Eye (tissue), 1 donor: ENCODE measurements around the gene TMEM218.

Experiments
- DNase-seq: peaks from one replicate; pipeline ENCODE4 v3.0.0-alpha.2; 2015

TMEM218 gene

DNA sequence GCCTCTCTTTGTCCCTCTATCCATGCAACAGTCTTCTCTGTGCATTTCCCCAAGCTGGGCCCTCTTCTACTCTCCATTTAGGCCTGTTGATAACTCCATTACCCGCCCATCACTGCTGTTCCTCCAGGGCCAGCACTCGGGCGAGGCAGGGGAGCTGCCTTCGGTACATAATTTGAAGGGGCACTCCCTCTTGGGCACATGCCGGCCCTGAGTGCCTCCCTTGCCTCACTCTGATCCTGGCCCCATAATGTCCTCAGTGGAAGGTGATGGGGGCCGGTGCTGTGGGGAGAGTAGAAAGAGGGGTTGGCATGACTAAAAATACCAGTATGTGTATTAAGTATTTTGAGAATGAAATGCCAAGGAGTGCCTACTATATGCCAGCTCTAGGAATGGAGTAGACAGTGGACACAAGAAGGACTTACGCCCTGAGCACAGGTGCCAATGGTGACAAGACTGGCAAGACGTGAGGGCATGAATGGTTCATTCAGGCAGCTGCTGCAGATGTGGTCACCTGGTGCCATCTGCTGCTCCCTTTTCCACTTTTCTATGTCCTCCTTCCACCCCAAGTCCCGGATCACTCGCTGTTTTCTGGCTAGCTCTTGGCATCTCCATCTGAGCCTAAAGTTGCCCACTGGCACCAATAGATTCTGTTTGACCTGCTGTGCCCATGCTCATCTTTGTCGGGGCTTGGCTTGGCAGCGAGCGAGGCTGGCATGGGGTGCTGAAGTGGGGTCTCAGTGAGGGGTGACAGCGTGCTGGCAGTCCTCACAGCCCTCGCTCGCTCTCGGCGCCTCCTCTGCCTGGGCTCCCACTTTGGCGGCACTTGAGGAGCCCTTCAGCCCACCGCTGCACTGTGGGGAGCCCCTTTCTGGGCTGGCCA, 22.6 kb downstream of the TMEM218 start:
- DNase-seq = no peak

DNA sequence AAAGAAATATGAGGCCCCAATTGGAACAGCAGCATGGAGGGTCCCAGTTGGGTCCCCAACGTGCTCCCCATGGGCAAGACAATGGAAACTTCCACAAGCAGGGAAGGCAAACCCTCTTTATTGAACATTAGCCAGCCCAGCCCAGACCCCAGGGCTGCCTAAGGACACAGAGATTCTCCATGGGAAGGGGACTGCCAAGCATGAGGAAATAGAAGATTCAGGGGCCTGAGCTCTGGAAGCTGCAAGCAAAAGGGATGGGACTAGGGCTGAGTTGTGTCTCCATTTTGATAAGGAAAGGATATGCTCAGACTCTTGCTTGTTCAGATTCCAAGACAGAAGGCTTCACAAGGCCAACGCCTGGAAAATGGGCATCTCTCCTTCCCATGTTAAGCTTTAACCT, 23.3 kb downstream of the TMEM218 start:
- no peak for DNase-seq

DNA sequence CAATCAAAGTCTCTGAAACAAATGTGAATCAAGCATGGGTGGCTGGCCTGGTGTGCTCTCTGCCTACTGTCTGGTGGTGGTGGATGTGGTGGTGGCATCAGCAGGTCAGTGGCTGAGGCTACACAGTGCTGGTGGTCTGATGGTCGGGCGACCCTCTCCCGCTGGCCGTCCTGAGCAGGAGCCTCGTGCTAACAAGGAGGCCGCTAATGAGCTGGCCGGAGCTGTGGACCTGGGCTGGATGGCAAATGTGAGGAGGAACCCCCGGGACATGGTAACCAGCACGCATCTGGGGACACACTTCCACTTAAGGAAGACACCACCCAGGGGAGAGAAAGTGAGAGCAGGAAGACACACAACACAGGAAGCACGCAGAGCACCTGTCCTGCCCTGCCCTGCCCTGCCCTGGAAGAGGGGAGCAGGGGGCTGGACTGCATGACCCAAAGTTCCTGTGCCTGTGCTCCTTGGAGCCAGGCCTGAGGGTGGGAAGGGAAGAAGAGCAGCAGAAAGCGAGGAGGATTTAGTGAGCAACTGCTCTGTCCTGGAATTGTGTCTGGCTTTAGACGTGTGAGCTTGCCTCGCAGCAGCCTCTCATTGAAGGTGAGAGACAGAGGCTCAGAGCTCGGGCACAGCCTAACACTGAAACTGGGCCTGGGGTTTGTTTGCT, 24.7 kb downstream of the TMEM218 start:
- DNase-seq = no peak

DNA sequence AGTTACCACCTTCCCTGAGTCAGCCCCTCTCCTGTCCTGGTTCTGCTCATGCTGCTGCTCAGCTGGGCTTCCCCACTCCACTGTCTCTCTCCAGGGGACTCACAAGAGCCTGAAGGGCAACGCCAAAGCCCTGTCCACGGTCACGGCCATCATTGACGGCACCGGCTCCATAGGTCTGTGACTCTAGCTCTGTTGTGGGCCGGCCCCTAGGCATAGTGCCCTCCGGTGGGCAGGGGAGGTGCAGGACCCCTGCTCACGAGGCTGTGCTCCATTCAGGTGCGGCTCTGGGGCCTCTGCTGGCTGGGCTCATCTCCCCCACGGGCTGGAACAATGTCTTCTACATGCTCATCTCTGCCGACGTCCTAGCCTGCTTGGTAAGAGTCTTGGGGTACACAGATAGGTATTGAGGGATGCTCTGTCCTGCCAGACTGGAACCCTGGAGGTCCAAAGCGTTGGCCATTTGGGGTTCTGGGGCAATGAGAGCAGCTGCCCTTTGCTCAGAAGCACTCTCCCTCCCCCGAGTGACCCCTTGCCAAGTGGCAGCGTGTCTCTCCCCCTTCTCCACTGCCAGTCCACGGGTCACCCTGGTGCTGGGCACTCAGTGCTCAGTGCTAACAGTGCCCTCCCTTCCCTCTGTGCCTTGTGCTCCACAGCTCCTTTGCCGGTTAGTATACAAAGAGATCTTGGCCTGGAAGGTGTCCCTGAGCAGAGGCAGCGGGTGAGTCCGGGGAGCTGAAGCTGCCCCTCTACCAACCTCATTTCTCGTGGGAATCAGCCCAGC, 25.9 kb downstream of the TMEM218 start:
- DNase-seq = no peak

DNA sequence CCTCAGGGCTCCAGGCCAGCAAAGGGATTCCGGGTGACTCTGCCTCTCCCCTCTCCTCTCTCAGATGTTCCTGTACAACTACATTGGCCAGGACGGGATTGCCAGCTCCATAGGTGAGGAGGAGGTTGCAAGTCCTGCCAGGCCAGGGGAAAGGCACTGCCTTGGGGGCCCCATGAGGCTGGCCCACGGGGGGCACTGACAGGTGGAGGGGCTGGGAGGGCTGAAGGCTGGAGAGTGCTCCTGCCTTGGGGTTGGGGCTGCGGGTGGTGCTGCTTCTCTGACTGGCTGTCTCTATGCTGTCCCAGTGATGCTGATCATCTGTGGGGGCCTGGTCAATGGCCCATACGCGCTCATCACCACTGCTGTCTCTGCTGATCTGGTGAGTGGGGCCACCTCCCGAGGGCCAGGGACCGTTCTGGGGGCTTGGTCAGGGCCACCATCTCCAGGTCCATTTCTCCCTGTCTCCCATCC, 26.6 kb downstream of the TMEM218 start:
- DNase-seq = no peak

DNA sequence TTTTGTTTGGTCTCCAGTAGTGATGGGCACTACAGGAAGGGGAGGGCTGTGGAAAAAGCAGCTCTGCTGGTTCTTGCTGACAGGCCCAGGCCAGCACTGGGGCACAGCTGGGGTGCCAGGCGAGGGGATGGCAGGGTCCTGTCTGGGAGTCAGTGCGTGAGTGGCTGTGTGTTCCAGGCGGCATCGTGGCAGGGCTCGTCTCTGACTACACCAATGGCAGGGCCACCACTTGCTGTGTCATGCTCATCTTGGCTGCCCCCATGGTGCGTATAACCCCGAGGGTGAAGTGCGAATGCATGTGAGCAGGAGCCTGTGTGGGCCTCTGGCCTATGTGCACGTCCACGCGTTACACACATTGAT, 27.4 kb downstream of the TMEM218 start:
- no peak for DNase-seq

DNA sequence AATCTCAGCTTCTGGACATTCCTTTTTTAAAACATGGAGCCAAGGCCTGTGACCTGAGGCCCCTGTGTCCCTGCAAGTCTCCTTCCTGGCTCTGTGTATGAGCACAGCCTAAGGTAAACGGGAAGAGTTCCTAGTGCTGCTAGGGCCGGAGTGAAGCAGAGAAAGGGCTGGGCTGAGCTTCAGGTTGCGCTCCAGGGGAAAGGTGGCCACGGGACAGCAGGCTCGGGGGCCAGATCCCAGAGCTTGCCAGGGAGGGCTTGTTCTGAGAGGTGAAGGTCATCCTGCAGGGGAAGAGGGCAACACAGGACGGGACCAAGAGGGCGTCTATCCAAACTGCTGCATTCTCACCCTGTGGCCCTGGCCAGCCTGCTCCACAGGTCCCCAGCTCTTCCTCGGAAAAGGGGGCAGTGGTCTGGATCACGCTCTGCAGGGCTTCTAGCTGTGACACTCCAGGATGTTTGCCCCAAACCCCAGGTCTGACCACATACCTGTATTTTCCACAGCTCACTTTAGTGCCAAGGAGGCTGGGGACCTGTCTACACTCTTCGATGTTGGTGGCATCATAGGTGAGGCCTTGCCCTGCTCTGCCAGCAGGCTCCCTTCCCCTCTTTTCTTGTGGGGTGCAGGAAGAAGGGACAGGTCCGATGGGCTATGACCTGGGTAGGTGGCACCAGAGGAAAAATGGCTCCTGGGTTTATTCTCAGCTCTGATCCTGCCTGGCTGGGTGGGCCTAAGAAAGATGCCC, 27.9 kb downstream of the TMEM218 start:
- DNase-seq = no peak

DNA sequence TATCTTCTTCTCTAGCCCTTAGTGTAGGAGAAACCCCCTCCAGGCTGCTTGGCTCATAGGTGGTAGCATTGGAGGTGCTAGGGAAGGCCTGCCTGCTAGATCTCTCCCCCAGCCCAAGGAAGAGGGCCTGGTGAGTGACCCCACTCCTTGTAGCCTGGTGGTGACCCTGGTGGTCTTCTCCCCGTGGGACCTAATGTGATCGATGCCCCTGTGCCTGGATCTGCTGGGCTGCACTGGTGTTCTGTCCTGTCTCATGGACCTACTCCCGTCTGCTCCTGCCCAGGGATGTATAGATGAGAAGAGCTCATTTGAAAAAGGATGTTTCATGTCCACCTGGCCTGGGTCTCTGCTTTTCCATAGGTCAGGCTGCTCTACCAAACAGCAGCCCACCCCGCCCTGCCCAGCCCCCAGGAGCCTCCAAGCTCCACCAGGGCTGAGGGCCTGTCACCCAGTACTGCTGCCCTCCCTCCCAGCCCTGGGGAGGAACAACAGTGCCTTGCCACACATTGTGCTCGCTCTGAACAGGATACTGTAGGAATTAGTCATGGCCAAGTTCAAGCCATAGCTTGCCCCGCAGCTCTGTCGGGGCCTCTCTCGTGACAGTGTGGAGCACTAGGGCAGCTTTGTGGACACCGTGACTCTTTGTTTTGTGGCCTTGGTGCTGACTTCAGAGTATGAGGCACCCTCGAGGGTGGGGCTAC, 28.7 kb downstream of the TMEM218 start:
- no peak for DNase-seq

DNA sequence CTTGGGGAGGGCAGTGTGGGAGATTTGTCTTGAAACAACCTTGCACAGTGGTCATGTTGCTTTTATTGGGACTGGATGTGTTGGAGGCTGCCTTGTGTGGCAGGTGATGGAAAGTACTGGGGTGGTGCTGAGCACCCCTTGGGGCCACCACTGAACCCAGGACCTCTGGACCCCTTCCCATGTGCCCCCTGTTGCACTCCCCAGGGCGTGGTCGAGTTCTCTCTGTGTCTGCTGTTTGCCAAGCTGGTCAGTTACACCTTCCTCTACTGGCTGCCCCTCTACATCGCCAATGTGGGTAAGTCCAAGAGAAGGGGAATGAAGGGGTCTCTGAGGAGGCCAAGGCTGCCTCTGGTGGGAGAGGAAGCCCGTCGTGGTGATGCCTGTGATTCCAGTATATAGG, 29.4 kb downstream of the TMEM218 start:
- DNase-seq = no peak

DNA sequence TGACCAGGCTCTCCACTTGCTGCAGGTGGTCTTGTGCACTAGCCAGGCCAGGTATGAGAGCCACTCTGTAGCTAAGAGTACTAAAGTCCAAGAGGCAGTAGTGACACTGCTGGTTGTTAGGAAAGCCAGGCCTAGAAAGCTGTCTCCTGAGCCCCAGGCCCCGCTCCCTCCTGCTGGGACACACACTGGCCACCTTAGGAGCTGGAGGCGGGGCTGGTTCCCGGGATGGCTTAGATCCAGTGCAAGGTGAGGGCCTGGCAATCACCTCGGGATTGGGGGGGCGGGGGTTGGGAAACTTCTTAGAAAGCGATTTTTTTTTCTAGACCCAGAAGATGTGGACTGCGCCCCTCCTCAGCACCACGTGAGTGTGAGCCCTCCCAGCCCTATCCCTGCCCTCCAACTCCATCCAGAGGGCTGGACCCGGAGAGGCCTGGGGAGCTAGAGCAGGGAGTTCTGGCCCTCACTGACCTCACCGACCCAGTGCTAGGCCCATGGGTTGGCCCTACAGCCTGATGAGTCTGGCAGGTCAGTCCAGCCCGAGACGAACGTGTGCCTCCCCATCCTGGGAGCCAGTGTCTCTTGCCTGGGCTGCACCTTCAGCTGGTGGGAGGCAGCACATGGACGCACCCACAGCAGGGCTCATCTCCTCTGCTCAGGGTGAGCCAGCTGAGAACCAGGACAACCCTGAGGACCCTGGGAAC, 30.2 kb downstream of the TMEM218 start:
- DNase-seq = no peak

DNA sequence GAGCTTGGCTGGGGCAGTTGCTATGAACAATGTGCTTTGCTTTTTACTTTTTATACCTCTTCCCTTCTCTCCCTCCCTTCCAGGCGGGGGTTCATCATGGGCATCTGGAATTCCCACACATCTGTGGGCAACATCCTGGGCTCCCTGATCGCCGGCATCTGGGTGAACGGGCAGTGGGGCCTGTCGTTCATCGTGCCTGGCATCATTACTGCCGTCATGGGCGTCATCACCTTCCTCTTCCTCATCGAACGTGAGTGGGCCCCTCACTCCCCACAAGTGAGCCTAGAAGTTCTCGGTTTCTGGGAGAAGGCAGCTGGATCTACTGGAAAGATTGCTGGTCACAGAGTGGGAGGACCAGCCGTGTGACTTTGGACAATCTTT, 30.9 kb downstream of the TMEM218 start:
- no peak for DNase-seq

DNA sequence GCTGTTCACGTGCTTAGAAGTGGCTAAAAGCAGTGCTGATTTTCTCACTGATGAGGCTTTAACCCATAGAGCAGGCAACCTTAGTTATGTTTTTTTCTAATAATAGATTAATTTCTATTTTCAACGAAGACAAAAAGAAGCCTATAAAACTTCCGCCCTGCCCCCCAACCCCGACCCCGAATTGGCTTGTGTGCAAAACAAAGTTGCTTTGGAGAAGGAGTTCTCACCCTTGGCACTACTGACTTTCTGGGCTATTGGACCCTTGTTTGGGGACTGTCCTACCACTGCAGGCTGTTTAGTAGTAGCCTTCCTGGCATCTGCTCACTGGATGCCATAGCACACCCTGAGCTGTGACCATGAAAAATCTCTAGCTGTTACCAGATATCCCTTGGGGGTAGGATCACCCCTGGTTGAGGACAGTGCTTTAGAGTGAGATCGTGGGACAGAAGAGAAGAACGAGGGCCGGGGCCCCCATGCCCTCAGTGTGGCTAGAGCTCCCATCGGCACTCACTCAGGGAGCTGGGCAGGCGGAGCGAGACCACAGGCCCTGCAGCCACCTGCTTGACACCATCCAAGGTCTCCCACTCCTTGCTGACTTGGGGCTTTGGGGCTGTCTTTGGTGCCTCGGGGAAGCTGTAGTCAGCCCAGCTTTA, 31.4 kb downstream of the TMEM218 start:
- DNase-seq = no peak

DNA sequence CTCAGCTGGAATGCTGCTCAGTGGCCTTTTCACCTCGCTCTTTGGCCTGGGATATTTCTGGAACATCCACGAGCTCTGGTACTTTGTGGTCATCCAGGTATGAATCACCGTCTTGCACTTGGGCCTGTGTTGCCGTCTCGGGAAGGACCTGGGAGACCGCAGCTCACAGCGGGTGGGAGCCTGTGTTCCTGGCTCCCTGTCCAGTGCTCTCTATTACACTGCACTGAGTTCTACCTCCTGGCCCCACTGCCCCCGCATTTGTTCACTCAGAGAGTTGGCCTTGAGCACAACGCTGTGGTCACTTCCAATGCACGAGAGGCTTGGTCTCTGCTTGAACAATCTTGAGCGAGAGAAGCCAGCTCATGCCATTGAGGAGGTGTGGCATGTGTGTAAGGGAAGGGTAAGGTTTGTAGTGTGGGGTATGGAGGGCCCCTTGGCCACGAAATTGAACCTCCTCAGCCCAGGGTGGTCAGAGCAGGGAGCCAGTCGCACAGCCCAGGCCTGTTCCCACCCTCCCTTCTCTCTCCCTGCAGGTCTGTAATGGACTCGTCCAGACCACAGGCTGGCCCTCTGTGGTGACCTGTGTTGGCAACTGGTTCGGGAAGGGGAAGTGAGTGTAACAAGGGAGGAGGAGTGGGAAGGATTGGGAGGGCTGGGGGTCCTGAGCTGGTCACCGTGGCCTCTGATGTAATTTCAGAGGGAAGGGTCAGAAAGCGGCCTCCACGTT, 32.1 kb downstream of the TMEM218 start:
- no peak for DNase-seq

DNA sequence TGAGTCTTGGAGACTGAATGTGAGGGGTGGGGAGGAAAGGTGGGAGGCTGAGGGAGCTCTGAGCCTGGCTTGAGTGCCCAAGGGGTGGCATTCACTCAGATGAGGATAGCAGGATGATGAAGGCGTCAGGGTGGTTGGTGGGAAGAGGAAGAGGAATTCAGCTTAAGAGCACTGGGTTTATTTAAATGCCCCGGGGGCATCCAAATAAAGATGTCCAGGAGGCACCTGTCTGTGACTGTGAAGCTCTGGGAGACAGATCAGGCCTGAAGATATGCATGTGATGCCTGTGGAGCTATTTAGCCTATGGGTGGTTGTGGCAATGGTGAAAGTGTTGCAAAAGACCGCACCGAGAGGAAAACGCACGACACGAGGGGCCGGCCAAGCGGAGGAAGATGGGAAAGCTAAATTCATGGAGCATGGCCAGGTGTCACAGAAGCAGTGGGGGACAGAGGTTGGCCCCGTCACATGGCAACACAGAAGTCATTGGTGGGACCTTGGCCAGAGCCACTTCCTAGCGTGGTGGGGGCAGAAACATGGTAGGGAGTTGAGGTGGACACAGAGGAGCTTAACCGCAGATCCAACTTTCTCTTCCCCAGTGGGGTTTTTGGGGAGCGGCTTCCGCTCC, 32.8 kb downstream of the TMEM218 start:
- no peak for DNase-seq

DNA sequence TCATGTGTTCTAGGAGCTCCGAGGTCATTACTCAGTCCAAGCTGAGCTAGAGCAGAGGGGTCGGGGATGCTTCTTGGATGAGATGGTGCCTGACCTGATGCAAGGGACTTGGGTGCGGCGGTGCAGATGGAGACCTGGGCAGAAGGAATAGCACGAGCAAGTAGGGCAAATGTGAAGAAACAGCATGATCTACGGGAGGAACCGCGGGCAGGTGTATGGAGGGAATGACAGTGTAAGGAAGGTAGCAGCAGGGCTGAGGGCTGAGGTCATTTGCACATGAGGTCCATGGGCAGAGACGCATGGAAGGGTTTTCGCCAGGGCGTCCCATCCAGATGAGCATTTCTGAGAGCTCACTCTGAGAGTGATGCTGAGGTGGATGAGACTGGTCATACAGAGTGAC, 33.4 kb downstream of the TMEM218 start:
- DNase-seq = no peak

DNA sequence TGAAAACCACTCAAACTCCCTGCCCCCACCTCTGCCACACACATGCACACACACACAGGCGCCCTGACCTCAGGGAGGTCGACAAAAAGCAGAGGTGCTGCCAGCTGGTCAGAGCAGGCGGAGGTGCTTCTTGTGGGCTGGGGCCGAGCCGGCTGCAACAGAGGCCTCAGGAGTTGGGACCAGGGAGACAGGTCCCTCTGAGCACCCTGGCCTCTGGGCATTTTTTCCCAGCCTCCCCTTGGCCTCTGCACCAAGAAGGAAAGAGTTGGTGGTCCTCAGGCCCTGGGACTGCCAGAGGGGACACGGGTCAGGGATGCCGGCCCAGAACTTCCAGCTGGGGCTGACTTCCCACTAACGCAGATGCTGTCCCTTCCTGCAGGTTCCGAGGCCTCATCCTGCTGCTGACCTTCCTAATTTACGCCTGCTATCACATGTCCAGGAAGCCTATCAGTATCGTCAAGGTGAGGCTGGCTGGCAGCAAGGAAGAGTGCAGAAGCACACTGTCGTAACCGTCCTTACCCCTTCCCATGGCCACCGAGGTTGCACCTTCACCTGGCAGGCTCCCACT, 35.0 kb downstream of the TMEM218 start:
- no peak for DNase-seq

DNA sequence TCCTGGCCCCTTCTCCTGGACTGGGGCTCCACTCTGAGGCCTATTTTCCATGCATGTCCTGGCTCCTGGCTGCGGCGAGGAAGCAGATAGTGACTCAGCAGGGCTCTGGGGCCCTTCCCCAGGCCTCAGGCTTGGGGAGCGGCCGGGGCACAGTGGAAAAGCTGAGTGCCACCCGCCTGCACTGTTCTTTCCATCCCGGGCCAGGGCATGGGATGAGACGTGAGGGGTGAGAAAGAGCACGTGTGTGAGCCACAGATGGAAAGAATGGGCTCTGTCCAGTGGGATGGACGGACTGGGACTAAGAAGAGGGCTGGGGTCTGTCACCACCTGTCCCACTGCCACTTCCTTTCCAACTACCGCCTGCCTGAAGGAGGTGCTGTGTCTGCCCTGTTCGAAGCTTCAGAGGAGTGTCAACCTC, 35.5 kb downstream of the TMEM218 start:
- no peak for DNase-seq

DNA sequence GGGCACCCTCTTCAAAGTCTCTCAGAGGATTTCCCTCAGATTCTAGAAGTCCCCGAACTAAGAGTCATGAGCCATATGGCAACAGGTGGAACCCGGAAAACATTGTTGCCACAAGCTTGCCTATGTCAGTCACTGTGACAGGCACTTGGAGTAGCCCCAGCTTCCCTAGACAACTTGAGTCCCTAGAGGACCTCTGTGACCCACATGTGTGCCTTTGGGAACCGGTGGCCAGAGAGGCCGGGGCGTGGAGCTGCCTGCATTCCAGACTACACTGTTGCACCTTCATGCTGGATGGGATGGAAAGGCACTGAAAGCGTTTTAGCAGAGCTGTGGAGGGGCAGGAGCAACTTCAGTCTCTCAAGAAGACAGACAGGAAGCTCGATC, 36.2 kb downstream of the TMEM218 start:
- no peak for DNase-seq

DNA sequence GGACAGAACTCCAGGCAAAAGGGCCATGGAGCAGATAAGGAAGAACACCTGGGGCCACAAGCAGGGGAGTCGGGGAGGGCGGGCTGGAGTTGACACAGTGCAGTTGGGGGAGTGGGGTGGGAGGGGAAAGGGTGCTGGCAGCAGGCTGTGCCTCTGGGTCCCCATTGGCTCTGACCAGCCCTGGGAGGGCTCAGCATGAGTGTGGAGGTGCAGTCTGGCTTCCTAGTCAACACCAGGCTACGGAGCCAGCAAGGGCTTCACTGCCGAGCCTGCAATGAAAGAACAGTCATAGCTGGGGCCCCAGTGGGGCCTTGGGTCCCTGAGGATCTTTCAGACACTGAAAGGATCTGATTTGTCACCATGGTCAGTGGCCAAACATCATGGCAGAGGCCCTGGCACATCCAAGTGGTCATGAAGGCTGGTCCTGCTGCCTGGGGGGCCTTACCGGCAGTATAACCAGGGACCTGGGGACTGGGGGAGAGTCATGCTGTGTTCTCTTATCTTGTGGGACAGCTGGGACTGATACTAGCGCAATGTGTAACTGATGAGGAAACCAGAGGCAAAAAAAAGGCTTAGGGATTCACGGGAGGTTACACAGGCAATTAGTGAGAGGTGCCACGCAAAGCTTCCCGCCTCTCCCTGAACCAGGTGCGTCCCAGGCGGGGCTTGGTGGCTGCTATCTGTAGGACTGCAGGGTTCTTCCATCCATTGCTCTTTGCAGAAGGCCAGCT, 36.8 kb downstream of the TMEM218 start:
- DNase-seq = no peak
